ENCODE results near the gene GCN1. TPM values are rescaled to one million over a fixed set of nuclear protein-coding genes. Genes with fewer than 3 reads are reported as not detected.
A peak's percentile ranks its signal among the peaks of the same experiment; 100 is the strongest.

Gene GCN1
- total and polyA plus RNA-seq, 2 experiments from 2014 or later = 27.0 to 76.0 TPM

DNA sequence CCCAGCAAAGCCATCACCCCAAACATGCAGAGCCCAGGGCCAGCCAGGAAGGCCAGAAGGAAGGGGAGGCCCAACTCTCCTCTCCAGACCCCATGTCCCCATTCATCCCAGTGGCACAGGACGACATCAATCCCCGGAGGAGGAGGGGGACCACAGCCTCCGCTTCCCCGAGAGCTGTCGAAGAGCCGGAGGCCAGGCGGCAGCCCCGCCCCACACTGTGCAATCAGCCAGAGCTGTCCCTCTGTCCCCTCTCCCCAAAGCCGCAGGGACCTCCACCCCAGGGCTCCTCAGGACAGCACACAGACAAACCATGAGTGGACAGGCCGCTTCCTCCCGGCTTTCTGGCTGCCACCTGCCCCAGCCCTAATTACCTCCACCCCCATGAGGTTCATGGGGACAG is 94.8 kb downstream of the GCN1 start:
- TF ChIP-seq, protein P1, sequence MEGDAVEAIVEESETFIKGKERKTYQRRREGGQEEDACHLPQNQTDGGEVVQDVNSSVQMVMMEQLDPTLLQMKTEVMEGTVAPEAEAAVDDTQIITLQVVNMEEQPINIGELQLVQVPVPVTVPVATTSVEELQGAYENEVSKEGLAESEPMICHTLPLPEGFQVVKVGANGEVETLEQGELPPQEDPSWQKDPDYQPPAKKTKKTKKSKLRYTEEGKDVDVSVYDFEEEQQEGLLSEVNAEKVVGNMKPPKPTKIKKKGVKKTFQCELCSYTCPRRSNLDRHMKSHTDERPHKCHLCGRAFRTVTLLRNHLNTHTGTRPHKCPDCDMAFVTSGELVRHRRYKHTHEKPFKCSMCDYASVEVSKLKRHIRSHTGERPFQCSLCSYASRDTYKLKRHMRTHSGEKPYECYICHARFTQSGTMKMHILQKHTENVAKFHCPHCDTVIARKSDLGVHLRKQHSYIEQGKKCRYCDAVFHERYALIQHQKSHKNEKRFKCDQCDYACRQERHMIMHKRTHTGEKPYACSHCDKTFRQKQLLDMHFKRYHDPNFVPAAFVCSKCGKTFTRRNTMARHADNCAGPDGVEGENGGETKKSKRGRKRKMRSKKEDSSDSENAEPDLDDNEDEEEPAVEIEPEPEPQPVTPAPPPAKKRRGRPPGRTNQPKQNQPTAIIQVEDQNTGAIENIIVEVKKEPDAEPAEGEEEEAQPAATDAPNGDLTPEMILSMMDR (IDR thresholded peaks at IDR 0.05; ENCODE audit: low read depth, low read length) = no peak
- Histone ChIP-seq H3K36me3 (peaks cover 9% of the 10 kb centered on the region), H3K4me3 (no peak overlapping the region), H3K9me3 (ENCODE audit: low read depth) (no peaks in the 10 kb centered on the region), H3K27me3 (no peaks in the 10 kb centered on the region), H3K27ac (no peak overlapping the region), H3K4me1 (ENCODE audit: low read depth) (peaks cover under 1% of the 10 kb centered on the region)
- DNase-seq (ENCODE audit: low read depth in 1 of 2, low spot score in 1 of 2) = no peak

DNA sequence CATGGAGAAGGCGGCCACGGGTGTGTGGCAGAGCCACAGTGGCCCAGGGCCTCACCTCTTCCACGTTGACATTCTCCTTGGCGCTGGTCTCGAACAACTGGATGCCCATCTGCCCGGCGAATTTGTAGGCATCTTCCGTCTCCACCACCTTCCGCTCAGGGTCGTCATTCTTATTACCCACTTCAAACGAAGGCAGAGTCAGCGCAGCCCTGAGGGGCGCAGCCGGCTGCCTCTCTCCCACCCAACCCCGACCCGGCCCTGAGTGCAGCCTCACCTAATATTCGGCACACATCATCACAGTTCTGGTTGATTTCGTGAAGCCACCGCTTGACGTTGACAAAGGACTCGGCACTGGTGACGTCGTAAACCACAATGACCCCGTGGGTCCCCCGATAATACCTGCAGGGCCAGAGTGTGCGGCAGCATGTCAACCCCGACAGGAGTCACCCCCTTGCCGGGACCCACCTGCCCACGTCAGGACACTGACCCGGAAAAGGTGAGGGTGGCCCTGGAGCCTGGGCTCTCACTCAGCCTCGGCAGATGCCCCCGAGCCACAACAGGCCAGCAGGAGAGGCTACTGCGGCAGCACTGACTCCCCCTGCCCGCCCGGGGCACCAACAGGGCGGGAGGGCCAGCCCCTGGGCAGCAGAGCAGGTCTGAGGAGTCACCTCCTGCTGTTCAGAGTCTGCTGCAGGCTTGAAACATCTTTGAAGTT is 95.6 kb downstream of the GCN1 start:
- DNase-seq (ENCODE audit: low read depth in 1 of 2, low spot score in 1 of 2) = no peak
- TF ChIP-seq, protein P1 (IDR thresholded peaks at IDR 0.05; ENCODE audit: low read depth, low read length) = no peak

DNA sequence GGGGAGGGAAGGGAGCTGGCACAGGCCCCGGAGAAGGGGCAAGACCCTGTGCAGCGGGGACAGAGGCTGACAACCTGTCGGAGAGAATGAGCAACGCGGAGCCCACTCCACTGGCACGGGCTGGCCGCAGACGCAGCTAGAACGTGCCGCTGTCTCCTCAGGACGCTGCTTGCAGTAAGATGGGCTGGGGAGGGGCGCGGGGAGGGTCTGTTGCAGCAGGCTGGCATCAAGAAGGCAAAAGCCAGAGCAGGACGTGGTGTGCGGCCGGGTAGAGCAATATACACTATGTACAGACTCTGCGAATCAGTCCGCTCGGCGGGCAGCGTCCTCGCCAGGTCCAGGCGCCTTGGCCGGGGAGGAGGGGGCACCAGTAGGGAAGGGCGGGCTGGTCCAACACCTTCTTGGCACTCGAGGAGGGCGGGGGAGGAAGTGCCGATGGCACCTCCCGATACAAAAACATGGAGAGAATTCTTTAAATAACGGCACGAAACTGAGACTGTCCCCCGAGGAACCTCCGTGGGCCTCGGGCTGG is 97.8 kb downstream of the GCN1 start:
- no peak overlapping the region for H3K27ac ChIP-seq
- no peak overlapping the region for H3K4me3 ChIP-seq
- H3K4me1 ChIP-seq (ENCODE audit: low read depth) = peaks cover 16% of the 10 kb centered on the region
- peaks cover 9% of the 10 kb centered on the region for H3K36me3 ChIP-seq
- no peak for DNase-seq (ENCODE audit: low read depth in 1 of 2, low spot score in 1 of 2)
- no peaks in the 10 kb centered on the region for H3K27me3 ChIP-seq
- no peaks in the 10 kb centered on the region for H3K9me3 ChIP-seq (ENCODE audit: low read depth)
- TF ChIP-seq, protein P1 (IDR thresholded peaks at IDR 0.05; ENCODE audit: low read depth, low read length) = no peak

More for the DNA sequence above, 95.6 kb downstream of the GCN1 start:
- Histone ChIP-seq H3K4me3 (no peak overlapping the region), H3K27ac (no peak overlapping the region), H3K4me1 (ENCODE audit: low read depth) (peaks cover 9% of the 10 kb centered on the region), H3K9me3 (ENCODE audit: low read depth) (no peaks in the 10 kb centered on the region), H3K27me3 (no peaks in the 10 kb centered on the region), H3K36me3 (peaks cover 9% of the 10 kb centered on the region)

DNA sequence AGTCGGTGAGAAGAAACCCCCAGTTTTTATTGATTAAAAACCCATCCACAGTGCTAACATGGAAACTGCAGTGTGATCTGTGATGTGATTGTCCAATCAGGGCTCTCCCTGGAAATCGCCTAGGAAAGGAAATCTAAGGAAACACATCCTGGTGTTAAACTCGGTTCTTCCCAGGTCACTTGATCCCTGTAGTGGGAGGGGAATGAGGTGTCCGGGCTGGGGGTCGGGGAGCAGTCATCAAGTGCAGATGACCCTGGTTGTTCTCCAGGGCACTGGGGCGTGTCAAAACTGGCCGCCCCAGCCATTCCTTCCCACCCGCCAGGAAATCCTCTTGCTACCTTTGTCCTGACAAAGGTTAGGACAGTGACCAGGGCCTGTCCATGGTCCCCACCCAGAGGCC is 98.8 kb downstream of the GCN1 start:
- H3K9me3 ChIP-seq (ENCODE audit: low read depth) = no peaks in the 10 kb centered on the region
- peaks cover 9% of the 10 kb centered on the region for H3K36me3 ChIP-seq
- H3K27ac ChIP-seq = no peak overlapping the region
- H3K4me1 ChIP-seq (ENCODE audit: low read depth) = peaks cover 16% of the 10 kb centered on the region
- no peaks in the 10 kb centered on the region for H3K27me3 ChIP-seq
- no peak overlapping the region for H3K4me3 ChIP-seq
- TF ChIP-seq, protein P1 (IDR thresholded peaks at IDR 0.05; ENCODE audit: low read depth, low read length) = no peak
- no peak for DNase-seq (ENCODE audit: low read depth in 1 of 2, low spot score in 1 of 2)

DNA sequence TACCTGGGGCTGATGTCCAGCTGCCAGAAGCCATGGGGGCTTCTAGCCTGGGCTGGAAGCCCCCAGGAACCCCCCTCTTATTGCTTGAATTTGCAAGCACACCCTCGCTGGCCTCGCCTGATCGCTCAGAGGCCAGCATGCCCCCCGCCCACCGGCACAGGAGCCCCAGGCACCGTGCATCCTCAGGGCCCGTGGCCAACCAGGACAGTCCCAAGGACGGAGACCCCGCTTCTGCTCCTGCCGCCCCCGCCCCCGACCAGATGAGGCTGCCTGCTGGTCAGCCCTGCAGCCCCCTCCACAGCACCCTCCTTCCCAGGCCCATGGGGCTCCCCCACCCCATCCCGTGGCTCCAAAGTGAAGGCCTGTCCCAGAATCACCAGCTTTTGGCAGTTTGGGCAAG is 99.2 kb downstream of the GCN1 start:
- H3K27me3 ChIP-seq = no peaks in the 10 kb centered on the region
- H3K27ac ChIP-seq = peak overlapping the region; percentile 71
- H3K9me3 ChIP-seq (ENCODE audit: low read depth) = no peaks in the 10 kb centered on the region
- no peak for DNase-seq (ENCODE audit: low read depth in 1 of 2, low spot score in 1 of 2)
- H3K4me1 ChIP-seq (ENCODE audit: low read depth) = peaks cover 16% of the 10 kb centered on the region
- H3K36me3 ChIP-seq = peaks cover 9% of the 10 kb centered on the region
- TF ChIP-seq, protein P1 (IDR thresholded peaks at IDR 0.05; ENCODE audit: low read depth, low read length) = no peak
- H3K4me3 ChIP-seq = no peak overlapping the region

Measured in cardiac muscle cell (in vitro differentiated cells and primary cell).